GM18520 (cell line): ENCODE results near the gene TNK1.
"Not testable (repeated sequence)": the region's sequence is repeated elsewhere in the genome, so short reads cannot be mapped to it uniquely, and the experiment has no call there.

Experiments used
- ATAC-seq: cut with Tn5 transposase; IDR thresholded peaks from one replicate; pipeline ENCODE4 v1.9.1; 2021; ENCODE audit not compliant: unreplicated experiment

The TNK1 gene

GRCh38 chr17:7355053-7355452 is 25.8 kb upstream of the TNK1 start, which contains the start of gene TMEM95:
Gene TMEM95, plus strand, starts transcription at chr17:7355156. Its CDS starts 49 bp downstream, at chr17:7355205.
- no peak for ATAC-seq

- no peak for ATAC-seq
These were observed 25.3 kb upstream of the TNK1 start for GRCh38 chr17:7355573-7355972.

- no peak for ATAC-seq
These were observed 24.8 kb upstream of the TNK1 start for GRCh38 chr17:7356072-7356549.

GRCh38 chr17:7356756-7357155 is 24.1 kb upstream of the TNK1 start:
- no peak for ATAC-seq

- no peak for ATAC-seq
These were observed 23.5 kb upstream of the TNK1 start for GRCh38 chr17:7357381-7357780.

- no peak for ATAC-seq
These were observed 19.0 kb upstream of the TNK1 start for GRCh38 chr17:7361906-7362305.

- no peak for ATAC-seq
These were observed 17.6 kb upstream of the TNK1 start for GRCh38 chr17:7363311-7363710.

GRCh38 chr17:7365963-7366362 is 14.9 kb upstream of the TNK1 start:
- not testable (repeated sequence) for ATAC-seq

GRCh38 chr17:7367083-7367482 is 13.8 kb upstream of the TNK1 start:
- ATAC-seq: no peak

- ATAC-seq: no peak
These were observed 12.8 kb upstream of the TNK1 start for GRCh38 chr17:7367918-7368598.

- not testable (repeated sequence) for ATAC-seq
These were observed 12.3 kb upstream of the TNK1 start for GRCh38 chr17:7368599-7368994.

GRCh38 chr17:7369825-7370224 is 11.1 kb upstream of the TNK1 start:
- no peak for ATAC-seq

GRCh38 chr17:7370853-7371252 is 10.0 kb upstream of the TNK1 start:
- ATAC-seq: no peak

- ATAC-seq: no peak
These were observed 6.5 kb upstream of the TNK1 start for GRCh38 chr17:7374353-7374752.

GRCh38 chr17:7379134-7379533 is 1.8 kb upstream of the TNK1 start:
- ATAC-seq: no peak

GRCh38 chr17:7380321-7380720 is 568 bp upstream of the TNK1 start:
- ATAC-seq: no peak

GRCh38 chr17:7382901-7383300 is 2.0 kb downstream of the TNK1 start:
- no peak for ATAC-seq

GRCh38 chr17:7383371-7383741 is 2.5 kb downstream of the TNK1 start:
- ATAC-seq: no peak

GRCh38 chr17:7383742-7384488 is 3.0 kb downstream of the TNK1 start:
- ATAC-seq: peak; percentile 55

- no peak for ATAC-seq
These were observed 3.7 kb downstream of the TNK1 start for GRCh38 chr17:7384489-7385081.

- ATAC-seq: no peak
These were observed 8.0 kb downstream of the TNK1 start for GRCh38 chr17:7388856-7389255.
